Right lung (tissue), 5 donors: ENCODE measurements around the gene EDN2. TPM values are rescaled to one million over a fixed set of nuclear protein-coding genes. Genes with fewer than 3 reads are reported as not detected.

Source experiments
- DNase-seq, 2 donors: peaks; one replicate each; pipeline ENCODE4 v3.0.0-alpha.2; 2013
- polyA plus RNA-seq, 5 donors: library from polyadenylated mRNA; unstranded; fragments of 120-200 nt; gene quantifications; one replicate each; pipeline versions ENCODE4 v1.2.1 to v1.2.3, GENCODE V29; 2013; ENCODE audit warnings: inconsistent platforms in 1 of 5, low replicate concordance in 1 of 5; ENCODE audit not compliant: insufficient read length in 5 of 5, insufficient read depth in 1 of 5

Gene EDN2
- polyA plus RNA-seq, 5 donors = 0.39 to 0.67 (median 0.54) TPM; not detected in 1

GRCh38 chr1:41483960-41484401 is 502 bp downstream of the EDN2 start:
- DNase-seq = no peak

- DNase-seq = no peak
Observed at GRCh38 chr1:41483001-41483850, 1.3 kb downstream of the EDN2 start.

GRCh38 chr1:41482001-41482765 is 2.3 kb downstream of the EDN2 start:
- DNase-seq = no peak

GRCh38 chr1:41481109-41481775 is 3.2 kb downstream of the EDN2 start:
- DNase-seq = no peak

GRCh38 chr1:41480204-41481108 is 4.0 kb downstream of the EDN2 start:
- no peak for DNase-seq

GRCh38 chr1:41479808-41480160 is 4.7 kb downstream of the EDN2 start:
- DNase-seq = no peak

DNA sequence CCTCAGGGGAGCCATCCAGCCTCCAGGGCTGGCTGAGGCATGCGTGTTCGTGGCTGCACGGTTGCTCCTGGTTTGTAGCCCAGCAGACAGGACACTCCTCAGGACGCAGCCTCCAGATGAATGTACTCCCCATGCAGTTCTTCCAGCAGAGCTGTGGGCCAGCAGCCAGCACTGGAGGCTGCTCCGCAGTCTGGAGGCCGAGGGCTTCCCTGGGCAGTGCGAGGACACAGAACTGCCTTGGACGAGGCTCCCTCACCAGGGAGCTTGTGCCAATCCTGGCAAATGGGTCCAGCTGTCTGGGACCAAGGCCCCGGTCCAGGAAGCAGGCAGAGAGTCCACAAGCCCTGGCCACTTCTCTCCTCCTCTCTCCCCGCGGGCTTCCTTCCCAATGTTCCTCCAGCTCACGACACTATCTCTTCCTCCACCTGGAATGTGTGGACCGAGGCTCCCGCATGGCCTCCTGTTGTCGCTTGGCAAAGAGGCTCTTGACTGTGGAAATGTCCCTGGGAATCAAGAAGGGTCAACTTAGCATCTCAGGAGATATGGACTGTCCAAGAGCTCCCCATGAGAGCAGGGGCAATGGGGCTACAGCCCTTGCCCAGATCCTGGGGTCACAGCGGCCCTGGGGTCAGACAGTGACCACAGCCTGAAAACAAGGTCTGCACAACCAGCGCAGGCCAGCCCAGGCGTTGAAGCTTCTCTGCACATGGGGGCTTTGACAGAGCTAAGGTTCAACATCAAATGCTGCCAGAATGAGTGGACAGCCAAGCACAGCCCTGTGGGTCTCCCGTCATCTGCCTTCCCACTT is 5.3 kb downstream of the EDN2 start:
- DNase-seq = no peak

- DNase-seq = no peak
Observed at GRCh38 chr1:41478118-41478748, 6.2 kb downstream of the EDN2 start.

GRCh38 chr1:41476807-41477361 is 7.6 kb downstream of the EDN2 start:
- DNase-seq = no peak

DNA sequence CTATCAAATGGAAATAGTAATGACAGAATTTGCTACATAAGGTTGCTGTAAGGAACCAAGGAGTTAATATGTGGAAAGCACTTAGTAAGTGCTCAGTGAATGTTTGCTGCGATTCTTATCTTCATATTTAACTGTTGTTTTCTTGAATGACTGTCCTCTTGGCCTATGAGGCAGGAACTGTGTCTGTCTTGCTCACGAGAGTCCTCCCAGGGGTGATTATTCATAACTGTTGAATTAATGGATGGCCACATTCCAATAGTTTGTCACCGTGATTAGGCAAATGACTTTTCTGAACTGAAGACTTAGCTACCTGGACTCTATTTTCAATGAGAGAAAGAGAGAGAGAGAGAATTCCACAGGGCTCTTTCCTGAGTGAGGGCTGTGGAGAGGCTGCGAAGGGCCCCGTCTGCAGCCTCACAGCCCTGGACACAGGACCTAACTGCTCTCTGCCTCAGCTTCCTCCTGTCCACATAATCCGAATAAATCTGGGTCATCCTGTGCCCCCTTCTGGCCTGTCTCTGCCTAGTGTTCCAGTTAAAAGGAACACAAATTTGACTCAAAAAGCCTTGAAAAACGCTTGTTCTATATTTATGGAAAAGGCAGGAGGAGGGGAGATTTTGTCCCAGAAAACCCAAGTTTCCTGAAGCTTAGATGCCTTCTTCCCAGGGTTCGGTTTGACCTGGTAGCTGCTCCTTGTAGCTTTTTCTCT is 8.5 kb downstream of the EDN2 start:
- no peak for DNase-seq

DNA sequence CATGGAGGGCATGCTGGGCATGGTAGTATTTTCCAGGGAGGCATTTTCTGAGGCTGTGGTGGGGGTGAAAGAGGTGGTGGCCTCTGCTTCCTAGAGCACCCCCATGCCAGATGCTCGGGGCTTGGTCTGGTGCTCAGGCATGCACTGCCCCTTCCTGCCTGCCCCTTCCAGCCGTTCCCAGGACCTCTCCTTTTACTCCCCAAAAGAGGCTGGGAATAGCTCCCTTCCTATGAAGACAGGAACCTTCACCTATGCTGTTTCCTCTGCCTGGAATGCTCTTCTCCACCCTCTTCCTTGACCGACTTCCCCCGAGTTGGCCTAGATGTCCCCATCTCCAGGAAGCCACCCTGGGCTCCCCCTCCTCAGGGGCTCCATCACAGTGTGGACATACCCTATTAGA is 9.1 kb downstream of the EDN2 start:
- DNase-seq = no peak

DNA sequence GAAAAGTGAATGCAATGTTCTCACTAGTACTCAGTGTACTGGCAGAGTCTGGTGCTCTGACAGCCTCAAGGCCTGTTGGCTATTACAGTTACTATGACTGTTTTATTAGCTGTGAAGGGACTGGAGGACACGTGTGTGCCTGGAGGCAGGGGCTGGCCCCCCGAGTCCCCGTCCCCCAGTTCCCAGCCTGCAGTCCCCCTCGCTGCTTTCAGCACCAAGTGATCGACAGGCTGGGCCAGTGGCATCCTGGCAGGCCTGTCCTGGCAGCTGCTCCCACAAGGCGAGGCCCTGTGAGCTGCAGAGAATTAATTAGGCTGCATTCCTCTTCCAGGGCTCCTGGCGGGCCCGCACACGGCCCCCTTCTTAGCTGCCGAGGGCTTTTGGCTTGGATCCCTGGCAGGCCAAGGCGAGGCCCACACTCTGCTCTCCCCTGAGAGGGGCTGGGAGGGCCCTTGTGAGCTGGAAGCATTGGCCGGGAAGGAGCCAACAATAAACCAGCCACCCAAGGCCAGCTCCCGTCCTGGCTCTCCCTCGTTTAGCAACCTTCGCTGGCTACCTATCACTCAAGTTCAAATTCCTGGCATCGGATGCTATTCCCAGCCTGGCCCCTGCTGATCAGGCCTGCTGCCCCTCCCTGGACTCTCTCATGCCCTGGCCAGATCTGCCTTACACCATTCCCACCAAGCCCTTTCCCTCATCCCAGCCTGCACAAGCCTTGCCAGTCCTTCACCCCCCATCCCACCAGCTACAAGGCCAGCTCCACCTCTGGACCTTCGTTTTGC is 9.8 kb downstream of the EDN2 start:
- DNase-seq = peak; percentile 80 to 86

GRCh38 chr1:41473738-41474362 is 10.6 kb downstream of the EDN2 start:
- DNase-seq = no peak

- no peak for DNase-seq
Observed at GRCh38 chr1:41471658-41472057, 12.8 kb downstream of the EDN2 start.

GRCh38 chr1:41469706-41470105 is 14.8 kb downstream of the EDN2 start:
- no peak for DNase-seq

GRCh38 chr1:41468122-41468762 is 16.2 kb downstream of the EDN2 start:
- no peak for DNase-seq

- DNase-seq = no peak
Observed at GRCh38 chr1:41467673-41468072, 16.8 kb downstream of the EDN2 start.
